A673 (cell line): ENCODE measurements around the gene KCNK1. TPM values are rescaled to one million over a fixed set of nuclear protein-coding genes. Genes with fewer than 3 reads are reported as not detected.

Experiments used
- BruUV-seq: library from RNA; stranded (reverse); fragments of 400-500 nt; replicated peaks from 2 replicates; lab custom pipeline; 2021; lab: Mats Ljungman, UMichigan
- CTCF ChIA-PET: fragments of 300-600 bp; sonication (Branson Sonifier 250); formaldehyde crosslinking; loops from one replicate; lab custom pipeline; 2022; ENCODE audit warnings: antibody characterized with exemption; lab: Charles Lee
- POLR2A ChIA-PET: fragments of 300-600 bp; sonication (Branson Sonifier 250); formaldehyde crosslinking; loops from one replicate; lab custom pipeline; 2022; ENCODE audit warnings: antibody characterized with exemption; ENCODE audit not compliant: low non-redundant PET; lab: Charles Lee
- DNase-seq: peaks from one replicate; pipeline ENCODE4 v3.0.0-alpha.2; 2015; ENCODE audit warnings: low spot score
- H3K27ac ChIP-seq: fragments of 200-600 bp; sonication (generic); 2 replicates; pipeline ENCODE4 v1.5.1; 2016; ENCODE audit warnings: mixed run types, low read depth, mild to moderate bottlenecking, mixed read lengths, antibody characterized with exemption, low read length; ENCODE audit not compliant: poor library complexity, severe bottlenecking
- H3K27me3 ChIP-seq: fragments of 200-600 bp; sonication (generic); replicated peaks from 2 replicates; pipeline ENCODE4 v1.6.1; 2017; ENCODE audit warnings: mixed run types, low read depth, mild to moderate bottlenecking, mixed read lengths, antibody characterized with exemption, low read length; ENCODE audit not compliant: insufficient read depth, poor library complexity
- H3K36me3 ChIP-seq: fragments of 200-600 bp; sonication (generic); 2 replicates; pipeline ENCODE4 v1.6.1; 2016; ENCODE audit warnings: mixed run types, mild to moderate bottlenecking, mixed read lengths, antibody characterized with exemption, low read length; ENCODE audit not compliant: insufficient read depth, poor library complexity, severe bottlenecking
- H3K4me1 ChIP-seq: fragments of 200-600 bp; sonication (generic); 2 replicates; pipeline ENCODE4 v1.6.1; 2017; ENCODE audit warnings: mixed run types, mild to moderate bottlenecking, mixed read lengths, antibody characterized with exemption, low read length; ENCODE audit not compliant: insufficient read depth, poor library complexity, severe bottlenecking
- H3K4me3 ChIP-seq: fragments of 200-600 bp; sonication (generic); 2 replicates; pipeline ENCODE4 v1.5.1; 2016; ENCODE audit warnings: low read depth, mixed run types, mild to moderate bottlenecking, mixed read lengths, low read length; ENCODE audit not compliant: poor library complexity, severe bottlenecking
- H3K9me3 ChIP-seq: fragments of 200-600 bp; sonication (generic); 2 replicates; pipeline ENCODE4 v1.6.1; 2016; ENCODE audit warnings: mixed run types, low read depth, mild to moderate bottlenecking, mixed read lengths, antibody characterized with exemption, low read length; ENCODE audit not compliant: poor library complexity, severe bottlenecking
- EZH2 ChIP-seq: fragments of 200-600 bp; sonication (generic); IDR thresholded peaks from 2 replicates; pipeline ENCODE4 v1.6.1; 2017; ENCODE audit warnings: borderline replicate concordance, low read depth, mild to moderate bottlenecking, mixed read lengths, antibody characterized with exemption, low read length; ENCODE audit not compliant: poor library complexity, severe bottlenecking
- intact Hi-C: fragments of 100-400 bp; cut with micrococcal nuclease; formaldehyde crosslinking; loops from one replicate; pipeline ENCODE4 v1.10.0; 2022; ENCODE audit not compliant: unreplicated experiment
- total RNA-seq: library from RNA; stranded (reverse); gene quantifications from 2 replicates; pipeline ENCODE4 v1.2.3, GENCODE V29; 2021
- TF ChIP-seq, protein P1 (sequence below): fragments of 300-800, 200-600 bp; sonication (generic); conservative IDR thresholded peaks from 2 replicates; pipeline ENCODE4 v1.5.1; 2017; ENCODE audit warnings: low read depth, mild to moderate bottlenecking, antibody characterized with exemption, low read length, moderate library complexity, mixed read lengths

Gene KCNK1
- total RNA-seq, 1 experiment from 2014 or later = not detected

GRCh38 chr1:233654658-233655280 lies 40.9 kb downstream of the KCNK1 start:
- intact Hi-C loops = no loop called here
- no peak for DNase-seq
- peaks cover 10% of the 10 kb centered on the region for H3K27me3 ChIP-seq
- no peaks in the 10 kb centered on the region for H3K4me1 ChIP-seq
- H3K9me3 ChIP-seq = no peaks in the 10 kb centered on the region
- TF ChIP-seq, protein P1, sequence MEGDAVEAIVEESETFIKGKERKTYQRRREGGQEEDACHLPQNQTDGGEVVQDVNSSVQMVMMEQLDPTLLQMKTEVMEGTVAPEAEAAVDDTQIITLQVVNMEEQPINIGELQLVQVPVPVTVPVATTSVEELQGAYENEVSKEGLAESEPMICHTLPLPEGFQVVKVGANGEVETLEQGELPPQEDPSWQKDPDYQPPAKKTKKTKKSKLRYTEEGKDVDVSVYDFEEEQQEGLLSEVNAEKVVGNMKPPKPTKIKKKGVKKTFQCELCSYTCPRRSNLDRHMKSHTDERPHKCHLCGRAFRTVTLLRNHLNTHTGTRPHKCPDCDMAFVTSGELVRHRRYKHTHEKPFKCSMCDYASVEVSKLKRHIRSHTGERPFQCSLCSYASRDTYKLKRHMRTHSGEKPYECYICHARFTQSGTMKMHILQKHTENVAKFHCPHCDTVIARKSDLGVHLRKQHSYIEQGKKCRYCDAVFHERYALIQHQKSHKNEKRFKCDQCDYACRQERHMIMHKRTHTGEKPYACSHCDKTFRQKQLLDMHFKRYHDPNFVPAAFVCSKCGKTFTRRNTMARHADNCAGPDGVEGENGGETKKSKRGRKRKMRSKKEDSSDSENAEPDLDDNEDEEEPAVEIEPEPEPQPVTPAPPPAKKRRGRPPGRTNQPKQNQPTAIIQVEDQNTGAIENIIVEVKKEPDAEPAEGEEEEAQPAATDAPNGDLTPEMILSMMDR = no peak
- no peak for TF ChIP-seq EZH2
- no peaks in the 10 kb centered on the region for H3K36me3 ChIP-seq
- no peak overlapping the region for H3K27ac ChIP-seq
- BruUV-seq = no TSS peak
- CTCF ChIA-PET = no interaction called here
- POLR2A ChIA-PET = no interaction called here
- no peak overlapping the region for H3K4me3 ChIP-seq

DNA sequence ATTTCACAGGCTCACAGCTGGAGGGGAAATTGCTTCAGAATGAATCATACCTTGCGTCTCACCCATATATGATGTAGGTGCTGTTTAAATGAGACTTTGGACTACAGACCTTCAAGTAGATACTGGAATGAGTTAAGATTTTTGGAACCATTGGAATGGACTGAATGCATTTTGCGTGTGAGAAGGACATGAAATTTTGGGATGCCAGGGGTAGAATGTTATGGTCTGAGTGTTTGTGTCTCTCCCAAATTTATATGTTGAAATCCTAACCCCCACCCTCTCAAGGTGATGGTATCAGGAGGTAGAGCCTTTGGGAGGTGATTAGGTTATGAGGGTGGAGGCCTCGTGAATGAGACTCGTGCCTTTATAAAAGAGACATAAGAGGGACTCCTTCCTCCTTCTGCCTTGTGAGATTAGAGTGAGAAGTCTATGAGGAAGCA lies 41.4 kb downstream of the KCNK1 start:
- ChIA-PET POLR2A (no interaction called here), CTCF (no interaction called here)
- no TSS peak for BruUV-seq
- intact Hi-C loops = no loop called here
- Histone ChIP-seq H3K27me3 (peaks cover 10% of the 10 kb centered on the region), H3K27ac (no peak overlapping the region), H3K36me3 (no peaks in the 10 kb centered on the region), H3K9me3 (no peaks in the 10 kb centered on the region), H3K4me1 (no peaks in the 10 kb centered on the region), H3K4me3 (no peak overlapping the region)
- no peak for DNase-seq
- TF ChIP-seq EZH2 = no peak
- TF ChIP-seq, protein P1 = no peak

DNA sequence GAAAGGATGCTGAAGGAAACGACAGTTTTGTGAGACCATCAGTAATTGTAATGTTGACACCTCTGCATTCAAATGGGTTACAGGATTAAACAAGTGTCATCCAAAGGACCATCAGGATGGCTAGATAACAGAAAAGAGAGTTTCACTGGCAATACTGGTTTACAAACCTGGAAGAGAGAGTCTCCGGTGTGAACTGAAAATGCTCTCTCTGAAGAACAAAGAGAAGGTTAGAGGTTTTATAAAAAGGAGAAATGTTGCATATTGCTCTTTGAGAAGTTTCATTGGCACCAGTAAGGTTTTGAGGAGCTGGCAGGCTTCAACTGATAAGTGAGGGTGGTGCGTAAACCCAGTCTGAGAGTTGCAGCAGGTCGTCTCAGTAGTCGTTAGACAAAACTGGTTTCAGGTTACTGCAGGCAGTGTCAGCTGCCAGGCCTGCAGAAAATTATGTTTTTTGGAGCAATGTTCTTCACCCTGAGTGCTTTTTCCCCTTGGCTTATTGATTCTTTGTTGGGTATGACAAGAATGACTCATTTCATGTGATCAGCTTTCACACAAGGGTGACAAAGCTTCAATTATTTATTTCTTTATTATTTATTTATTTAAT lies 42.2 kb downstream of the KCNK1 start:
- Histone ChIP-seq H3K27me3 (peaks cover 8% of the 10 kb centered on the region), H3K36me3 (no peaks in the 10 kb centered on the region), H3K9me3 (no peaks in the 10 kb centered on the region), H3K27ac (no peak overlapping the region), H3K4me3 (no peak overlapping the region), H3K4me1 (no peaks in the 10 kb centered on the region)
- ChIA-PET POLR2A (no interaction called here), CTCF (no interaction called here)
- no TSS peak for BruUV-seq
- TF ChIP-seq, protein P1 = no peak
- no peak for TF ChIP-seq EZH2
- DNase-seq = no peak
- intact Hi-C loops = no loop called here
